ENCODE data around the gene PAK5.

PAK5 gene

GRCh38 chr20:9490161-9490560, 348.7 kb downstream of the PAK5 start:
- DNase-seq, result no peak

GRCh38 chr20:9488063-9488462, 350.8 kb downstream of the PAK5 start:
- DNase-seq, result no peak
